Left colon (tissue), 2 donors: ENCODE data around the gene SLC2A11. TPM values are rescaled to one million over a fixed set of nuclear protein-coding genes. Genes with fewer than 3 reads are reported as not detected.

Source experiments
- ATAC-seq: fragments of 200-7000 bp; cut with Tn5 transposase; one replicate; pipeline ENCODE4 v1.9.1; 2020; ENCODE audit warnings: mild to moderate bottlenecking, moderate library complexity
- DNase-seq, 2 donors: peaks; one replicate each; pipeline ENCODE4 v3.0.0-alpha.2; 2020
- intact Hi-C, 2 donors: fragments of 100-400 bp; cut with DNase I in 1 of 2; cut with micrococcal nuclease in 1 of 2; formaldehyde crosslinking; loops; one replicate each; pipeline versions ENCODE4 v1.11.2 to v1.14.0; 2022; cut with DNase I, micrococcal nuclease
- total RNA-seq, 2 donors: library from RNA; stranded (reverse); fragmentation: NEBNext Ultra II Directional; extraction: Animal tissue kit (Norgen Biotek cat#: 25700); gene quantifications; one replicate each; pipeline ENCODE4 v1.2.1, GENCODE V29; 2021
- donor health status: DM: no; HTN: no; CAD: no.
- donor health status: DM: yes; HTN: yes; CAD: no.

Gene SLC2A11
- total RNA-seq, 2 donors from 2014 or later = 9.8 to 13.7 TPM

DNA sequence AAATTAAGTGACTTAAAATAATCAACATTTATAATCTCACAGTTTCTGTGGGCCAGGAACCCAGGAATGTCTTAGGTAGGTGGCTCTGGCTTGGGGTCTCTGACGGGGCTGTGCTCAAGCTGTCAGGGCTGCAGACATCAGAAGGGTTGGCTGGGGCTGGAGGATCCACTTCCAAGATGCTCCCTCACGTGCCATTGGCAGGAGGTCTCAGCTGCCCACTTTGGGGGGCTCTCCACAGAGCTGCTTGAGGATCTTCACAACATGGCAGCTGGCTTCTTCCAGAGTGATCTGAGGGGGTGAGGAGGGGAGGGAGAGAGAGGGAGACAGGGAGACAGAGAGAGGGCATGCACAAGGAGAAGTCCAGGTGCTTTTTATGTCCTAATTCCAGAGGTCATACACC lies 18.1 kb downstream of the SLC2A11 start:
- DNase-seq = no peak
- no peak for ATAC-seq
- intact Hi-C loops = no loop called here

DNA sequence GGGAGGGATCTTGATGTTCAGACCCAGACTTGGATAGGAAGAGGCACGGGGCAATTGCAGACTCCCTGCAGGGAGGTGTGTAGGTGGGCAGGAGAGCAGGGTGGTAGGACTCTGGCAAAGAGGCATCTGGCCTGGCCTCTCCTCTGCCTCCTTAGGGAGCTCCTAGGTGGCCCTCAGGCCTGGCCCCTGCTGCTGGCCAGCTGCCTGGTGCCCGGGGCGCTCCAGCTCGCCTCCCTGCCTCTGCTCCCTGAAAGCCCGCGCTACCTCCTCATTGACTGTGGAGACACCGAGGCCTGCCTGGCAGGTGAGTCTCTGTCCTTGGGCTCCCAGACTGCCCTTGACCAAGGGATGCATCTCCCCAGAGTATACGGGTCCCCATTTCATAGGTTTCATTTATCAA lies 19.9 kb downstream of the SLC2A11 start:
- intact Hi-C loops = no loop called here
- no peak for ATAC-seq
- DNase-seq = no peak

GRCh38 chr22:23878219-23878618 lies 20.5 kb downstream of the SLC2A11 start:
- intact Hi-C loops = no loop called here
- ATAC-seq = no peak
- DNase-seq = no peak

GRCh38 chr22:23882370-23882769 lies 24.7 kb downstream of the SLC2A11 start:
- intact Hi-C loops = no loop called here
- ATAC-seq = no peak
- no peak for DNase-seq

GRCh38 chr22:23883658-23884057 lies 26.0 kb downstream of the SLC2A11 start:
- intact Hi-C loops = no loop called here
- DNase-seq (no peak), ATAC-seq (no peak)

DNA sequence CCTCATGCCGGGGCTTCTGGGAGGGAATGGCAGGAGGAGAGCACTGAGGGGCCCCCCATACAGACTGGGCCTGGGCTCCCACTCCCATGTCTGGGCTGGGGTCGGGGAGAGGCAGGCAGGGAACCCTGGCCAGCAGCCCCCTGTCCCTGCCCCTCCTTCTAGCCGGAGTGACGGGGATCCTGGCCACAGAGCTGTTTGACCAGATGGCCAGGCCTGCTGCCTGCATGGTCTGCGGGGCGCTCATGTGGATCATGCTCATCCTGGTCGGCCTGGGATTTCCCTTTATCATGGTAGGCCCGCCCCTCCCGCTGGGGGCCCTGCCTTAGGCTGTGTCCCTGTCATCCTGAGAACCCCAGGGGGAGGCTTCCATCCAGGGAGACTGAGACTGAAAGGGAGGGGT lies 26.5 kb downstream of the SLC2A11 start:
- DNase-seq (no peak), ATAC-seq (no peak)
- intact Hi-C loops = no loop called here

GRCh38 chr22:23888615-23889401 lies 31.1 kb downstream of the SLC2A11 start:
- DNase-seq = no peak
- intact Hi-C loops = no loop called here
- ATAC-seq = no peak

GRCh38 chr22:23889620-23890019 lies 31.9 kb downstream of the SLC2A11 start:
- ATAC-seq (no peak), DNase-seq (no peak)
- intact Hi-C loops = no loop called here

GRCh38 chr22:23891726-23892125 lies 34.1 kb downstream of the SLC2A11 start:
- ATAC-seq (no peak), DNase-seq (no peak)
- intact Hi-C loops = no loop called here

DNA sequence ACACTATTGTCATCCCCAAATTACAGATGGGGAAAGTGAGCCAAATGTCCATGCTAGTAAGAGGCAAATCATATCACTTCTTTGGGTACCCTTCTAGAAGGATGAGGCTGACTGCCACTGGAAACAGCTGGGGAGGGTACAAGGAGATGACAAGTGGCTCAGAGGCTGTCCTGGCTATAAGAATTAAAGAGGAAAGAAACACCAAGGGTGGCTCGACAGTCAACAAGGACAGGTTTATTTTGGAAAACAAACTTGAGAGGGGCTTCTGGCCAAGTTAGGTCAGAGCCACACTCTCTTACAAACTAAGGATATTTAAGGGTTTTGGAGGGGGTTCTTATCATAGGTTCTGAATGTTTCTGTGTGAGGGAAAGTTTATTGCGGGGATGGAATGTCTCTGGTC lies 34.5 kb downstream of the SLC2A11 start:
- ATAC-seq (no peak), DNase-seq (no peak)
- intact Hi-C loops = no loop called here

DNA sequence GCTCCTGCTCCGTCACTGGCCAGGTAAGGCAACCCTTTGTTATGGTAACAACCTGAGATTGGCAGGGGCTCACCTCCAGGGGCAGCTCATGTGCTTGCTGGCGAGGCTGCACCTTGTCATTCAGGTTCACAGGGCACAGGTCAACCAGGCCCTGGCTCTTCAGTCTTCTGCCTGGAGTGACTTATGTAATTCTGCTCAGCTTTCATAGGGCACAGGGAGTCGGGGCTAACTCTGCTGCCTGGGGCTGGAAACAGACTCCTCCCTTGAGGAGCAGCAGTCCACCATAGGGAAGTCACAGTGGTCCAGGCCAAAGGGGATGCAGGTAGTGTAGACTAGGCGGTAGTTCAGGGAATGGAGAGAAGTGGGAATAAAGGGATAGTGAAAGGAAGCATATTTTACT lies 35.0 kb downstream of the SLC2A11 start:
- ATAC-seq (no peak), DNase-seq (no peak)
- intact Hi-C loops = no loop called here

- intact Hi-C loops = no loop called here
- DNase-seq (no peak), ATAC-seq (peak; percentile 3)
Observed at GRCh38 chr22:23893121-23893944, 35.7 kb downstream of the SLC2A11 start.

- DNase-seq (peak; percentile 93 to 96), ATAC-seq (peak; percentile 84)
- intact Hi-C loops = no loop called here
Observed at GRCh38 chr22:23893945-23894709, 36.5 kb downstream of the SLC2A11 start, which contains the start of gene MIF. Gene MIF (plus strand): TSS chr22:23894383. CDS start chr22:23894475, 92 bp downstream.

DNA sequence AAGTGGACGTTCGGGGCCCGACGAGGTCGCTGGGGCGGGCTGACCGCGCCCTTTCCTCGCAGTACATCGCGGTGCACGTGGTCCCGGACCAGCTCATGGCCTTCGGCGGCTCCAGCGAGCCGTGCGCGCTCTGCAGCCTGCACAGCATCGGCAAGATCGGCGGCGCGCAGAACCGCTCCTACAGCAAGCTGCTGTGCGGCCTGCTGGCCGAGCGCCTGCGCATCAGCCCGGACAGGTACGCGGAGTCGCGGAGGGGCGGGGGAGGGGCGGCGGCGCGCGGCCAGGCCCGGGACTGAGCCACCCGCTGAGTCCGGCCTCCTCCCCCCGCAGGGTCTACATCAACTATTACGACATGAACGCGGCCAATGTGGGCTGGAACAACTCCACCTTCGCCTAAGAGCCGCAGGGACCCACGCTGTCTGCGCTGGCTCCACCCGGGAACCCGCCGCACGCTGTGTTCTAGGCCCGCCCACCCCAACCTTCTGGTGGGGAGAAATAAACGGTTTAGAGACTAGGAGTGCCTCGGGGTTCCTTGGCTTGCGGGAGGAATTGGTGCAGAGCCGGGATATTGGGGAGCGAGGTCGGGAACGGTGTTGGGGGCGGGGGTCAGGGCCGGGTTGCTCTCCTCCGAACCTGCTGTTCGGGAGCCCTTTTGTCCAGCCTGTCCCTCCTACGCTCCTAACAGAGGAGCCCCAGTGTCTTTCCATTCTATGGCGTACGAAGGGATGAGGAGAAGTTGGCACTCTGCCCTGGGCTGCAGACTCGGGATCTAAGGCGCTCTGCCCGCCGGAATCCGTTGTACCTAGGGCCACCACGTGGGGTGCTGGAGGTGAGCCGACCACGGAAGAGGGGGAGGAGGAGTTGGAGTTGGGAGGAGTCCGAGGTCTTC lies 37.3 kb downstream of the SLC2A11 start:
- DNase-seq (peak; percentile 85 to 86), ATAC-seq (peak; percentile 62)
- intact Hi-C loops = no loop called here

GRCh38 chr22:23895599-23896144 lies 38.0 kb downstream of the SLC2A11 start:
- no peak for DNase-seq
- intact Hi-C loops = no loop called here
- no peak for ATAC-seq

DNA sequence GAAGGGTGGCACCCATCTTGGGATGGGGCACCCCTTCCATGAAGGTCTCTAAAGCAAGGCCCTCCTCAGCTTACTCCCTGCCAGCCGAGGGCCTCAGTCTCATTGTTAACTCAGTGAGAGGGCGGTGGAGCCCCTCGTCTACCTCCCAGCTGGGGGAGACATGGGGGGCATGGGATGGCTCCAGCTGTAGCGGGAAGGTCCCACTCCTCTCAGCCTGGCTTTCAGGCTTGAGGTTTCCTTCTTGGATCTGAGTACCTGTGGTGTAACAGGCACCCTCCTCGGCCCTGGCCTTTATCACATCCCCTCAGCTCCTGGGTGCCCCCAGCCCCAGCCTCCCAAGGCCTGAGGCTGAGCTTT lies 38.5 kb downstream of the SLC2A11 start:
- ATAC-seq = no peak
- intact Hi-C loops = no loop called here
- DNase-seq = no peak

DNA sequence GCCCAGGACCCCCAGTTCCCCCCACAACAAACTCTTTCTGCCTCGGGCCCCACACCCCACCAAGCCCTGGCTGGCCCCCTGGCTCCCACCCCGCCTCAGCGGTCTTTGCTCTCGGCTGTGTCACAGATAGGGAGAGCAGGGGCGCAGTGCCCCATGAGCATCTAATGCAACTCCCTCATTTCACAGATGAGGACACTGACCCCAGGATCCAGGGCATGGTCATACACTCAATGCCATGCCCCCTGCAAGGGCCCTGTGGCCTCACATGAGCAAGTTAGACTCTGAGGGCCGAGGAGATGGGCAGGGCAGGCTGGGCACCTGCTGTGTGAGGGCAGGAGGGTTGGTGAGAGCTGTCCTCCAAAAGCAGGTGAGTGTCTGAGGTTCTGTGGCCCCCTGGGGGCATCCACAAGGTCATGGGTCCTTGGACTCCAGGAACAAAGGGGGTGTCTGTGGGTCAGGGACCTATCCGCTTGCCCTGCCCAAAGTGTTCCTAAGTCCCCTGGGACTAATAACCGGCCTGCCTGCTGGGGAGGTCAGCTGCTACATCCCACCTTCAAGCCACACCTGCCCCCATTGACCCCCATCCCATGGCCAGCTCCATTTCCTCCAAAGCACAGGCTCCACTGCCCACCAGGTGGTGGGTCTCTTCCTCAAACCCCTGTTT lies 39.0 kb downstream of the SLC2A11 start:
- ATAC-seq (no peak), DNase-seq (no peak)
- intact Hi-C loops = no loop called here

GRCh38 chr22:23897320-23897719 lies 39.6 kb downstream of the SLC2A11 start:
- ATAC-seq (no peak), DNase-seq (no peak)
- intact Hi-C loops = no loop called here
